MM.1S (cell line): ENCODE results near the gene COLEC12.

ENCODE experiments used
- DNase-seq: peaks from one replicate; pipeline ENCODE4 v3.0.0-alpha.2; 2015
- H2AFZ ChIP-seq: fragments of 300-600 bp; sonication (generic); 2 replicates; pipeline ENCODE4 v1.6.0; 2016; ENCODE audit warnings: antibody characterized with exemption, low read length
- H3F3A ChIP-seq: fragments of 300-600 bp; sonication (generic); 2 replicates; pipeline ENCODE4 v1.6.1; 2016; ENCODE audit warnings: mild to moderate bottlenecking, antibody characterized with exemption, low read length, moderate library complexity, mixed read lengths; ENCODE audit not compliant: insufficient read depth
- H3K27ac ChIP-seq: fragments of 300-600 bp; sonication (generic); 2 replicates; pipeline ENCODE4 v1.5.1; 2016; ENCODE audit warnings: mild to moderate bottlenecking, low read length
- H3K27me3 ChIP-seq: fragments of 300-600 bp; sonication (generic); replicated peaks from 2 replicates; pipeline ENCODE4 v1.6.0; 2016; ENCODE audit warnings: low read length; ENCODE audit not compliant: insufficient read depth
- H3K36me3 ChIP-seq: fragments of 300-600 bp; sonication (generic); replicated peaks from 2 replicates; pipeline ENCODE4 v1.6.1; 2016; ENCODE audit warnings: mild to moderate bottlenecking, low read length, mixed read lengths; ENCODE audit not compliant: insufficient read depth
- H3K4me1 ChIP-seq: fragments of 300-600 bp; sonication (generic); 2 replicates; pipeline ENCODE4 v1.6.1; 2016; ENCODE audit warnings: low read length, mixed read lengths
- H3K4me2 ChIP-seq: fragments of 300-600 bp; sonication (generic); 2 replicates; pipeline ENCODE4 v1.6.0; 2016; ENCODE audit warnings: low read depth, low read length
- H3K4me3 ChIP-seq: fragments of 300-600 bp; sonication (generic); 2 replicates; pipeline ENCODE4 v1.5.1; 2016; ENCODE audit warnings: low read length, mixed read lengths
- H3K79me2 ChIP-seq: fragments of 300-600 bp; sonication (generic); 2 replicates; pipeline ENCODE4 v1.6.1; 2016; ENCODE audit warnings: mixed run types, low read length, mixed read lengths
- H3K9ac ChIP-seq: fragments of 300-600 bp; sonication (generic); 2 replicates; pipeline ENCODE4 v1.6.1; 2016; ENCODE audit warnings: low read length, mixed read lengths
- H3K9me2 ChIP-seq: fragments of 300-600 bp; sonication (generic); replicated peaks from 2 replicates; pipeline ENCODE4 v1.6.1; 2016; ENCODE audit warnings: mild to moderate bottlenecking, low read length, mixed read lengths; ENCODE audit not compliant: insufficient read depth
- H3K9me3 ChIP-seq: fragments of 300-600 bp; sonication (generic); replicated peaks from 2 replicates; pipeline ENCODE4 v1.6.1; 2016; ENCODE audit warnings: mild to moderate bottlenecking, low read length, mixed read lengths; ENCODE audit not compliant: insufficient read depth
- H4K20me1 ChIP-seq: fragments of 300-600 bp; sonication (generic); 2 replicates; pipeline ENCODE4 v1.6.1; 2016; ENCODE audit warnings: mild to moderate bottlenecking, low read length, moderate library complexity, mixed read lengths; ENCODE audit not compliant: insufficient read depth
- CTCF ChIP-seq: fragments of 300-600 bp; sonication (generic); IDR thresholded peaks from 2 replicates; pipeline ENCODE4 v1.5.1; 2016; ENCODE audit warnings: antibody characterized with exemption, low read length, mixed read lengths
- EZH2 ChIP-seq: fragments of 300-600 bp; sonication (generic); optimal IDR thresholded peaks from 2 replicates; pipeline ENCODE3; 2017; ENCODE audit warnings: low read depth, mild to moderate bottlenecking, antibody characterized with exemption, low read length, mixed read lengths
- EZH2phosphoT487 ChIP-seq: fragments of 300-600 bp; sonication (generic); IDR thresholded peaks from 2 replicates; pipeline ENCODE4 v1.6.1; 2018; ENCODE audit warnings: antibody characterized with exemption, low read length

The COLEC12 gene

GRCh38 chr18:318791-319291 lies 181.7 kb downstream of the COLEC12 start:
- no peak overlapping the region for H3K4me2 ChIP-seq
- no peaks in the 10 kb centered on the region for H3K9me2 ChIP-seq
- no peak for DNase-seq
- no peaks in the 10 kb centered on the region for H3K4me1 ChIP-seq
- no peak for TF ChIP-seq EZH2
- no peak for TF ChIP-seq CTCF
- no peak for TF ChIP-seq EZH2phosphoT487
- H3F3A ChIP-seq, result no peaks in the 10 kb centered on the region
- no peaks in the 10 kb centered on the region for H3K36me3 ChIP-seq
- H3K9ac ChIP-seq, result no peak overlapping the region
- H4K20me1 ChIP-seq, result no peaks in the 10 kb centered on the region
- H3K4me3 ChIP-seq, result no peak overlapping the region
- H2AFZ ChIP-seq, result no peak overlapping the region
- no peaks in the 10 kb centered on the region for H3K27me3 ChIP-seq
- H3K9me3 ChIP-seq, result no peaks in the 10 kb centered on the region
- no peak overlapping the region for H3K27ac ChIP-seq
- no peaks in the 10 kb centered on the region for H3K79me2 ChIP-seq

GRCh38 chr18:317618-318017 lies 182.9 kb downstream of the COLEC12 start:
- Histone ChIP-seq H3K27me3 (no peaks in the 10 kb centered on the region), H3K4me2 (no peak overlapping the region), H3K4me3 (no peak overlapping the region), H3K79me2 (no peaks in the 10 kb centered on the region), H3F3A (no peaks in the 10 kb centered on the region), H3K27ac (no peak overlapping the region), H4K20me1 (no peaks in the 10 kb centered on the region), H3K9ac (no peak overlapping the region), H3K9me3 (no peaks in the 10 kb centered on the region), H2AFZ (no peak overlapping the region), H3K36me3 (no peaks in the 10 kb centered on the region), H3K4me1 (no peaks in the 10 kb centered on the region), H3K9me2 (no peaks in the 10 kb centered on the region)
- TF ChIP-seq EZH2, result no peak
- no peak for TF ChIP-seq EZH2phosphoT487
- TF ChIP-seq CTCF, result no peak
- no peak for DNase-seq

GRCh38 chr18:316393-316792 lies 184.1 kb downstream of the COLEC12 start:
- Histone ChIP-seq H3K9ac (no peak overlapping the region), H3K36me3 (no peaks in the 10 kb centered on the region), H3K4me3 (no peak overlapping the region), H3K9me2 (no peaks in the 10 kb centered on the region), H3K27ac (no peak overlapping the region), H3K27me3 (no peaks in the 10 kb centered on the region), H3K4me2 (no peak overlapping the region), H4K20me1 (no peaks in the 10 kb centered on the region), H3K9me3 (no peaks in the 10 kb centered on the region), H3K4me1 (no peaks in the 10 kb centered on the region), H3F3A (no peaks in the 10 kb centered on the region), H2AFZ (no peak overlapping the region), H3K79me2 (no peaks in the 10 kb centered on the region)
- no peak for TF ChIP-seq EZH2phosphoT487
- no peak for TF ChIP-seq CTCF
- no peak for TF ChIP-seq EZH2
- DNase-seq, result no peak
